ENCODE results near the gene ABT1. TPM values are rescaled to one million over a fixed set of nuclear protein-coding genes. Genes with fewer than 3 reads are reported as not detected.

Gene ABT1
- total RNA-seq, 1 experiment from 2014 or later = 21.6 TPM

DNA sequence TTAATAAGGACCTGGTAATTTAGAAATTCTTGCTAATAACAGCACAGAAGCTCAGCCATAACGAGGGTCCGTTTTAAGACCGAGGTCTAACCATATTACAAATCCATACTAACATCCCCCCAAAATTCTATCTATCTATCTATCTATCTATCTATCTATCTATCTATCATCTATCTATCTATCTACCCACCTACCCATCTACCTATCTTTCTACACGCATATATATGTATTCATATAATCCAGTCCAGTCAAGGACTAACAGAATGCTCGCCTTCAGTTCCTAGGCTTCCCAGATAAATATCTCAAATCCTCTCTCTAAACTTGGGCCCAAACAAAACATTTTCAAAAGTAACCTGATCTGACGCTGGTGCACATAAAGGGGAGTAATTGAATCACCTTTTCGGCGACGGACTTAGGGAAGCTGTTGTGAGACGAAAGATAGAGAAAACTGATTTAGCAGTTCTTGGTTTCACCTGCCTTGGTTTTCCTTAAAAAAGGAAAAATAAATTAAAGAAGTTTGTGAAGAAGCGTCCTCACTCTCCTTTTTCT lies 44.0 kb upstream of the ABT1 start (continued):
- TF ChIP-seq, protein P1, sequence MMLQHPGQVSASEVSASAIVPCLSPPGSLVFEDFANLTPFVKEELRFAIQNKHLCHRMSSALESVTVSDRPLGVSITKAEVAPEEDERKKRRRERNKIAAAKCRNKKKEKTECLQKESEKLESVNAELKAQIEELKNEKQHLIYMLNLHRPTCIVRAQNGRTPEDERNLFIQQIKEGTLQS (CRISPR knock-in tag; conservative IDR thresholded peaks at IDR 0.05) = no peak
- TF ChIP-seq, protein P2, sequence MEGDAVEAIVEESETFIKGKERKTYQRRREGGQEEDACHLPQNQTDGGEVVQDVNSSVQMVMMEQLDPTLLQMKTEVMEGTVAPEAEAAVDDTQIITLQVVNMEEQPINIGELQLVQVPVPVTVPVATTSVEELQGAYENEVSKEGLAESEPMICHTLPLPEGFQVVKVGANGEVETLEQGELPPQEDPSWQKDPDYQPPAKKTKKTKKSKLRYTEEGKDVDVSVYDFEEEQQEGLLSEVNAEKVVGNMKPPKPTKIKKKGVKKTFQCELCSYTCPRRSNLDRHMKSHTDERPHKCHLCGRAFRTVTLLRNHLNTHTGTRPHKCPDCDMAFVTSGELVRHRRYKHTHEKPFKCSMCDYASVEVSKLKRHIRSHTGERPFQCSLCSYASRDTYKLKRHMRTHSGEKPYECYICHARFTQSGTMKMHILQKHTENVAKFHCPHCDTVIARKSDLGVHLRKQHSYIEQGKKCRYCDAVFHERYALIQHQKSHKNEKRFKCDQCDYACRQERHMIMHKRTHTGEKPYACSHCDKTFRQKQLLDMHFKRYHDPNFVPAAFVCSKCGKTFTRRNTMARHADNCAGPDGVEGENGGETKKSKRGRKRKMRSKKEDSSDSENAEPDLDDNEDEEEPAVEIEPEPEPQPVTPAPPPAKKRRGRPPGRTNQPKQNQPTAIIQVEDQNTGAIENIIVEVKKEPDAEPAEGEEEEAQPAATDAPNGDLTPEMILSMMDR (IDR thresholded peaks at IDR 0.05) = no peak
- TF ChIP-seq, protein P3, sequence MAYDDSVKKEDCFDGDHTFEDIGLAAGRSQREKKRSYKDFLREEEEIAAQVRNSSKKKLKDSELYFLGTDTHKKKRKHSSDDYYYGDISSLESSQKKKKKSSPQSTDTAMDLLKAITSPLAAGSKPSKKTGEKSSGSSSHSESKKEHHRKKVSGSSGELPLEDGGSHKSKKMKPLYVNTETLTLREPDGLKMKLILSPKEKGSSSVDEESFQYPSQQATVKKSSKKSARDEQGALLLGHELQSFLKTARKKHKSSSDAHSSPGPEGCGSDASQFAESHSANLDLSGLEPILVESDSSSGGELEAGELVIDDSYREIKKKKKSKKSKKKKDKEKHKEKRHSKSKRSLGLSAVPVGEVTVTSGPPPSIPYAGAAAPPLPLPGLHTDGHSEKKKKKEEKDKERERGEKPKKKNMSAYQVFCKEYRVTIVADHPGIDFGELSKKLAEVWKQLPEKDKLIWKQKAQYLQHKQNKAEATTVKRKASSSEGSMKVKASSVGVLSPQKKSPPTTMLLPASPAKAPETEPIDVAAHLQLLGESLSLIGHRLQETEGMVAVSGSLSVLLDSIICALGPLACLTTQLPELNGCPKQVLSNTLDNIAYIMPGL (CRISPR knock-in tag; IDR thresholded peaks at IDR 0.05) = no peak
- TF ChIP-seq JUN (CRISPR knock-in tag; IDR thresholded peaks at IDR 0.05) (no peak), ZNF263 (CRISPR knock-in tag; IDR thresholded peaks at IDR 0.05; ENCODE audit: low read depth) (no peak)
- TF ChIP-seq, protein P4, sequence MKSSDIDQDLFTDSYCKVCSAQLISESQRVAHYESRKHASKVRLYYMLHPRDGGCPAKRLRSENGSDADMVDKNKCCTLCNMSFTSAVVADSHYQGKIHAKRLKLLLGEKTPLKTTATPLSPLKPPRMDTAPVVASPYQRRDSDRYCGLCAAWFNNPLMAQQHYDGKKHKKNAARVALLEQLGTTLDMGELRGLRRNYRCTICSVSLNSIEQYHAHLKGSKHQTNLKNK (CRISPR knock-in tag; IDR thresholded peaks at IDR 0.05) = no peak
- TF ChIP-seq, protein P5, sequence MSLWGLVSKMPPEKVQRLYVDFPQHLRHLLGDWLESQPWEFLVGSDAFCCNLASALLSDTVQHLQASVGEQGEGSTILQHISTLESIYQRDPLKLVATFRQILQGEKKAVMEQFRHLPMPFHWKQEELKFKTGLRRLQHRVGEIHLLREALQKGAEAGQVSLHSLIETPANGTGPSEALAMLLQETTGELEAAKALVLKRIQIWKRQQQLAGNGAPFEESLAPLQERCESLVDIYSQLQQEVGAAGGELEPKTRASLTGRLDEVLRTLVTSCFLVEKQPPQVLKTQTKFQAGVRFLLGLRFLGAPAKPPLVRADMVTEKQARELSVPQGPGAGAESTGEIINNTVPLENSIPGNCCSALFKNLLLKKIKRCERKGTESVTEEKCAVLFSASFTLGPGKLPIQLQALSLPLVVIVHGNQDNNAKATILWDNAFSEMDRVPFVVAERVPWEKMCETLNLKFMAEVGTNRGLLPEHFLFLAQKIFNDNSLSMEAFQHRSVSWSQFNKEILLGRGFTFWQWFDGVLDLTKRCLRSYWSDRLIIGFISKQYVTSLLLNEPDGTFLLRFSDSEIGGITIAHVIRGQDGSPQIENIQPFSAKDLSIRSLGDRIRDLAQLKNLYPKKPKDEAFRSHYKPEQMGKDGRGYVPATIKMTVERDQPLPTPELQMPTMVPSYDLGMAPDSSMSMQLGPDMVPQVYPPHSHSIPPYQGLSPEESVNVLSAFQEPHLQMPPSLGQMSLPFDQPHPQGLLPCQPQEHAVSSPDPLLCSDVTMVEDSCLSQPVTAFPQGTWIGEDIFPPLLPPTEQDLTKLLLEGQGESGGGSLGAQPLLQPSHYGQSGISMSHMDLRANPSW (CRISPR knock-in tag; conservative IDR thresholded peaks at IDR 0.05; ENCODE audit: low read depth) = no peak
- TF ChIP-seq, protein P6, sequence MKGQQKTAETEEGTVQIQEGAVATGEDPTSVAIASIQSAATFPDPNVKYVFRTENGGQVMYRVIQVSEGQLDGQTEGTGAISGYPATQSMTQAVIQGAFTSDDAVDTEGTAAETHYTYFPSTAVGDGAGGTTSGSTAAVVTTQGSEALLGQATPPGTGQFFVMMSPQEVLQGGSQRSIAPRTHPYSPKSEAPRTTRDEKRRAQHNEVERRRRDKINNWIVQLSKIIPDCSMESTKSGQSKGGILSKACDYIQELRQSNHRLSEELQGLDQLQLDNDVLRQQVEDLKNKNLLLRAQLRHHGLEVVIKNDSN (CRISPR knock-in tag; IDR thresholded peaks at IDR 0.05) = no peak

DNA sequence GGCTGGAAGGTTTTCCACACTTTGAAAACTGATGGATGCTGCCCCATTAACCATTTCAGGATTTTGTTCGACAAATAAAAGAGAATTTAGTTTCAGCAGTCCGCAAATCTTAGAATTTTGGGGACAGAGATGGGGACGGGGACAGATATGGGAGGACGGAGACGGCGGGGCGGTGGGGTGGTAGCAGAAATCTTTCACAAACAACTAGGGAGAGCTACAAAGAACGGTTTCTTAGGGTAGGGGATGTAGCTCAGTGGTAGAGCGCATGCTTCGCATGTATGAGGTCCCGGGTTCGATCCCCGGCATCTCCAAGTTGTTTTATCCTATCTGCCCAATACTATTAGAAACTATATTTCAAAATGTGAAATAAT lies 43.5 kb upstream of the ABT1 start:
- Mint-ChIP-seq H3K9me3 (no peaks in the 10 kb centered on the region), H3K27ac (no peak overlapping the region), H3K4me3 (no peak overlapping the region), H3K4me1 (peaks cover 22% of the 10 kb centered on the region), H3K27me3 (ENCODE audit: low read depth) (no peaks in the 10 kb centered on the region), H3K36me3 (no peaks in the 10 kb centered on the region)
- ATAC-seq = peak; percentile 3
- ChIA-PET CTCF (interaction anchor here (0.5 to 1.5 kb wide), 2 partner anchors 21 to 212 kb away, joined by 4 to 5 read pairs; no protein-coding TSS in a partner anchor), POLR2A (interaction anchor here (0.5 kb wide), 1 partner anchor 20 kb away, joined by 9 read pairs; no protein-coding TSS in a partner anchor)
- peak; percentile 75 for DNase-seq (ENCODE audit: low spot score)
- TF ChIP-seq, protein P7, sequence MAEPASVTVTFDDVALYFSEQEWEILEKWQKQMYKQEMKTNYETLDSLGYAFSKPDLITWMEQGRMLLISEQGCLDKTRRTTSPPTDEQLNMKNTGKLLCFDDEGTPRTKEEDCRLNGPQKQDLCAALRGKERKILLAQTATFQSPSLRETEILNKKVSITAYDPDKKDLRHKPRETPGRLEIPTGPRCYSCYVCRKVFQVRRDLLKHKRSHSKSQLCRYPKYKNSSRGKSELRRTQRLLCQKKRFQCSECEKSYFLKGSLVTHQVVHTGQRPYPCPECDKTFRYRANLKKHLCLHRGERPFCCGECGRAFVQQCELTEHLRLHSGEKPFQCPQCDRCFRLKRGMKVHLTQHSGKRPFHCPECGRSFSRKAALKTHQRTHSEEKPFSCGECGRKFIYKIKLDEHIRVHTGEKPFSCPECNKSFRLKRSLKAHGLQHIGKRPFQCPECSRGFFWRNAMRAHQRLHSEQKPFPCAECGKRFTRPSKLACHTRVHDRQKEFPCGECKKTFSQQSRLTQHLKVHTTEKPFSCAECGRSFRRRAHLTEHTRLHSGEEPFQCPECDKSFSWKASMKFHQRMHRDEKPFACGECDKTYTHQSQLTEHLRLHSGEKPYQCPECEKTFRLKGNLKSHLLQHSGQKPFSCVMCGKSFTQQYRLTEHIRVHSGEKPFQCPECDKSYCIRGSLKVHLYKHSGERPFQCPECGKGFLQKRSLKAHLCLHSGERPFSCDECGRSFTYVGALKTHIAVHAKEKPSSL (CRISPR knock-in tag; conservative IDR thresholded peaks at IDR 0.05) = no peak
- TF ChIP-seq, protein P3 (CRISPR knock-in tag; IDR thresholded peaks at IDR 0.05) = no peak
- TF ChIP-seq, protein P8, sequence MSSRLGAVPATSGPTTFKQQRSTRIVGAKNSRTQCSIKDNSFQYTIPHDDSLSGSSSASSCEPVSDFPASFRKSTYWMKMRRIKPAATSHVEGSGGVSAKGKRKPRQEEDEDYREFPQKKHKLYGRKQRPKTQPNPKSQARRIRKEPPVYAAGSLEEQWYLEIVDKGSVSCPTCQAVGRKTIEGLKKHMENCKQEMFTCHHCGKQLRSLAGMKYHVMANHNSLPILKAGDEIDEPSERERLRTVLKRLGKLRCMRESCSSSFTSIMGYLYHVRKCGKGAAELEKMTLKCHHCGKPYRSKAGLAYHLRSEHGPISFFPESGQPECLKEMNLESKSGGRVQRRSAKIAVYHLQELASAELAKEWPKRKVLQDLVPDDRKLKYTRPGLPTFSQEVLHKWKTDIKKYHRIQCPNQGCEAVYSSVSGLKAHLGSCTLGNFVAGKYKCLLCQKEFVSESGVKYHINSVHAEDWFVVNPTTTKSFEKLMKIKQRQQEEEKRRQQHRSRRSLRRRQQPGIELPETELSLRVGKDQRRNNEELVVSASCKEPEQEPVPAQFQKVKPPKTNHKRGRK (CRISPR knock-in tag; IDR thresholded peaks at IDR 0.05; ENCODE audit: borderline replicate concordance) = no peak
- TF ChIP-seq NFATC4 (CRISPR knock-in tag; IDR thresholded peaks at IDR 0.05) (no peak), NR1H2 (CRISPR knock-in tag; IDR thresholded peaks at IDR 0.05) (no peak), SMAD4 (CRISPR knock-in tag; IDR thresholded peaks at IDR 0.05) (no peak)
- TF ChIP-seq, protein P9, sequence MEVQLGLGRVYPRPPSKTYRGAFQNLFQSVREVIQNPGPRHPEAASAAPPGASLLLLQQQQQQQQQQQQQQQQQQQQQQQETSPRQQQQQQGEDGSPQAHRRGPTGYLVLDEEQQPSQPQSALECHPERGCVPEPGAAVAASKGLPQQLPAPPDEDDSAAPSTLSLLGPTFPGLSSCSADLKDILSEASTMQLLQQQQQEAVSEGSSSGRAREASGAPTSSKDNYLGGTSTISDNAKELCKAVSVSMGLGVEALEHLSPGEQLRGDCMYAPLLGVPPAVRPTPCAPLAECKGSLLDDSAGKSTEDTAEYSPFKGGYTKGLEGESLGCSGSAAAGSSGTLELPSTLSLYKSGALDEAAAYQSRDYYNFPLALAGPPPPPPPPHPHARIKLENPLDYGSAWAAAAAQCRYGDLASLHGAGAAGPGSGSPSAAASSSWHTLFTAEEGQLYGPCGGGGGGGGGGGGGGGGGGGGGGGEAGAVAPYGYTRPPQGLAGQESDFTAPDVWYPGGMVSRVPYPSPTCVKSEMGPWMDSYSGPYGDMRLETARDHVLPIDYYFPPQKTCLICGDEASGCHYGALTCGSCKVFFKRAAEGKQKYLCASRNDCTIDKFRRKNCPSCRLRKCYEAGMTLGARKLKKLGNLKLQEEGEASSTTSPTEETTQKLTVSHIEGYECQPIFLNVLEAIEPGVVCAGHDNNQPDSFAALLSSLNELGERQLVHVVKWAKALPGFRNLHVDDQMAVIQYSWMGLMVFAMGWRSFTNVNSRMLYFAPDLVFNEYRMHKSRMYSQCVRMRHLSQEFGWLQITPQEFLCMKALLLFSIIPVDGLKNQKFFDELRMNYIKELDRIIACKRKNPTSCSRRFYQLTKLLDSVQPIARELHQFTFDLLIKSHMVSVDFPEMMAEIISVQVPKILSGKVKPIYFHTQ (CRISPR knock-in tag; IDR thresholded peaks at IDR 0.05) = peak; percentile 68; the same call in 1 of the 2 replicates
- TF ChIP-seq, protein P10, sequence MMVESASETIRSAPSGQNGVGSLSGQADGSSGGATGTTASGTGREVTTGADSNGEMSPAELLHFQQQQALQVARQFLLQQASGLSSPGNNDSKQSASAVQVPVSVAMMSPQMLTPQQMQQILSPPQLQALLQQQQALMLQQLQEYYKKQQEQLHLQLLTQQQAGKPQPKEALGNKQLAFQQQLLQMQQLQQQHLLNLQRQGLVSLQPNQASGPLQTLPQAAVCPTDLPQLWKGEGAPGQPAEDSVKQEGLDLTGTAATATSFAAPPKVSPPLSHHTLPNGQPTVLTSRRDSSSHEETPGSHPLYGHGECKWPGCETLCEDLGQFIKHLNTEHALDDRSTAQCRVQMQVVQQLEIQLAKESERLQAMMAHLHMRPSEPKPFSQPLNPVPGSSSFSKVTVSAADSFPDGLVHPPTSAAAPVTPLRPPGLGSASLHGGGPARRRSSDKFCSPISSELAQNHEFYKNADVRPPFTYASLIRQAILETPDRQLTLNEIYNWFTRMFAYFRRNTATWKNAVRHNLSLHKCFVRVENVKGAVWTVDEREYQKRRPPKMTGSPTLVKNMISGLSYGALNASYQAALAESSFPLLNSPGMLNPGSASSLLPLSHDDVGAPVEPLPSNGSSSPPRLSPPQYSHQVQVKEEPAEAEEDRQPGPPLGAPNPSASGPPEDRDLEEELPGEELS (CRISPR knock-in tag; IDR thresholded peaks at IDR 0.05) = no peak
